Measurements from ENCODE around the gene HDAC11. TPM values are rescaled to one million over a fixed set of nuclear protein-coding genes. Genes with fewer than 3 reads are reported as not detected.
"Not testable (repeated sequence)": the region's sequence is repeated elsewhere in the genome, so short reads cannot be mapped to it uniquely, and the experiment has no call there.

The HDAC11 gene
- polyA plus RNA-seq, 10 donors, result 11.6 to 18.0 (median 13.6) TPM

- DNase-seq, result no peak
Measured at GRCh38 chr3:13465236-13465873, 14.8 kb upstream of the HDAC11 start.

DNA sequence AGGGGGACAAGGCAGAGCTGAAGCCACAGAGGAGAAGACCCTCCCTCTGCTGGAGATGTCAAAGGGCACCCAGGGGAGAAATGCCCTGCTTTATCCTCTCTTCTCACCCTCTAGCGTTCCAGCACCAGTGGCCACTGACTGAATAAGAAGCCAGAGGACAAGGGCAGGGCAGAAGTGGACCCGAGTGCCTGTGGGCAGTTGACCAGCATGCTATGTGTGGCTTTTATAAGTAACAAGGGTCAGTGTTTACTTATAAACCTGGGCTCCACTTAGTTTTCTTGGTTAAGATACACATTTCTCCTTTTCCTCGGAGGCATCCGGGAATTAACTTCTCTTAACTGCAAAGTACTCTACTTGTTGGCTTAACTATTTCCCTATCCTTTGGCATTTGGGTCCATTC is 13.3 kb upstream of the HDAC11 start:
- DNase-seq, result no peak

- DNase-seq, result no peak
Measured at GRCh38 chr3:13470894-13471574, 9.1 kb upstream of the HDAC11 start.

- DNase-seq, result no peak
Measured at GRCh38 chr3:13472286-13472685, 7.8 kb upstream of the HDAC11 start.

DNA sequence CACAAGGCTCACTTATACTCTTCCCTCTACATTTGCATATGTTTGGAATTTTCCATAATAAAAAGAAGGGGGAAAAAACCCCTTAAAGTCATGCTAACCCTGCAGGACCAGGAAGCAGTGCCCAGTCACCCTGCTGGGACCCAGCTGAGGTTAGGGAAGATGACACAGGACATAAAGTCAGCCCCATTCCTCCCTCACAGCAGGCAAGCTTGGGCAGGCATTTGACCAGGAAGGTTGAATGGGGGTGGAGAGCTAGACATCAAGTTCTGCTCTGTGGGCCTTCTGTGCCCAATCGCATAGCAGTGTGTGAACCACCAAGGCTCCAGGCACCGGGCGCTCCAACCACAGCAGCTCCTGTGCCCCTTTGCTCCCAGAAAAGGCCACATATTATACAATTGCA is 7.1 kb upstream of the HDAC11 start:
- DNase-seq, result no peak

- DNase-seq, result no peak
Measured at GRCh38 chr3:13474021-13474420, 6.1 kb upstream of the HDAC11 start.

DNA sequence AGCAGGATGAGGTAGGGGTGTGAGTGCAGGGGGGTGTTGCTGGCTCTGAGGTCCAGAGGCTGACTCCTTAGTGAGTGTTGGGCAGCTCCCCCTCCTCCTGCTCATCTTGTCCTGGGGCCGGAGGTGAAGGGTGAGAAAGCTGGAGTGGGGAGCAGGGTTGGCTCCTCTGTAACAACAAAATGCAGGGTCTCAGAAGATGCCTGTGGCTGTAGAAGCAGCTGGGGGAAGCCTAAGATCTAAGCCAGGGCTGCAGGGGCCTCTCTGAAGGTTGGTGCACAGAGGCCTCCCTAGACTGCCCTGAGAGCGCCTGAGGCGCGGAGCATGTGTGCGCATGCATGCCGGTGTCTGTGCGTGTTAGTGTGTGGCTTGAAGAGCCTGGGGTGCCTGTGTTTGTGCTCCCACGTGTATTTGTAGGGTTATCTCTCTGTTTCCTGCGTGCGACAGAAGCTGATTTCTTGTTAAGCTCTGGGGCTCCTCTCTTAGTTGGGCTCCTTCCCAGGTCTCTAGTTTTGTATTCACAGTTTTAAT is 5.3 kb upstream of the HDAC11 start:
- DNase-seq, result no peak

DNA sequence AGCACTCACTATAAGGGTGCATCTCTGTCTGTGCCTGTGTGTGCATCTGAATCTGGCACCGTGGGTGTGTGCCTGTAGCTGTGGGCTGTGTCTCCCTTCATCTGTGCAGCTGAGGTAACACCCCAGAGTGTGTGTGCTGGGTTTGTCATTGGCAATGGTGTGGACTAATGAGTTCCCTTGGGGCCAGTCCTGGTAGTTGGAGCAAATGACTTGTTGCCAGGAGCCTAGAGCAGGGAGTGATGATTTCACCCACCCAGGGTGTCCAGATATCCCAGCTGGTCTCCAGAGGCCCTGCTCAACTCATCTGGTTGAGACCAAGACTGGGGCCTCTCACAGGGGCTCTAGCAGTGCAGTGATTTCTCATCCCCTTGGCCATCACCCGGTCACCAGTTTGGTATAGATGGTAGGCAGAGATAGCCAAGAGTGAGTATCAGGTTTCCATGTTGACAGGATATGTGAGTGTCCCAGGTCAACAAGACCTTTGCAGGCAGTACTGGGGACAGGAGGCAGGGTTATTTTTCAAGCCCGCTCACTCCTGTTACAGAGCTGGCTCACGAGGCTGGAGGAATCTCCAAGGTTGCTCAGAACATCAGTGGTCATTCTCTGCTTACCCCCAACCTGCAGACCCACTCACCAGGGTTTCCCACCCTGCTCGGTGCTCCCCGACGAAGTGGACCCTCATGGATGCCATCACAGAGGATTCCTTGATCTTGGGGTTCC is 4.1 kb upstream of the HDAC11 start:
- DNase-seq, result no peak

GRCh38 chr3:13477943-13478342 is 2.2 kb upstream of the HDAC11 start:
- peak in 1 of 3 donors; percentile 53 for DNase-seq

DNA sequence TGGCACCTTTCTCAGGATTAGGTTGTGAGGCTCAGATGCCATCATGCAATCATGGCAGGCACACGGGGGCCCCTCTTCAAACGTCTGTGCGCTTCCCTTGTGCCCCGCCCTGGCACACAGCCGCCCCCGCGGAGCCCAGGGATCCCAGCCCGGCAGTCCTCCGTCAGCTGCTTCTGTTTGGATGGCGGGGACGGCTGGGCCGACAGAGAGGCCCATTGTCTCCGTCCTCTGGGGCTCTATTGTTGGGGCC is 849 bp upstream of the HDAC11 start:
- no peak for DNase-seq

DNA sequence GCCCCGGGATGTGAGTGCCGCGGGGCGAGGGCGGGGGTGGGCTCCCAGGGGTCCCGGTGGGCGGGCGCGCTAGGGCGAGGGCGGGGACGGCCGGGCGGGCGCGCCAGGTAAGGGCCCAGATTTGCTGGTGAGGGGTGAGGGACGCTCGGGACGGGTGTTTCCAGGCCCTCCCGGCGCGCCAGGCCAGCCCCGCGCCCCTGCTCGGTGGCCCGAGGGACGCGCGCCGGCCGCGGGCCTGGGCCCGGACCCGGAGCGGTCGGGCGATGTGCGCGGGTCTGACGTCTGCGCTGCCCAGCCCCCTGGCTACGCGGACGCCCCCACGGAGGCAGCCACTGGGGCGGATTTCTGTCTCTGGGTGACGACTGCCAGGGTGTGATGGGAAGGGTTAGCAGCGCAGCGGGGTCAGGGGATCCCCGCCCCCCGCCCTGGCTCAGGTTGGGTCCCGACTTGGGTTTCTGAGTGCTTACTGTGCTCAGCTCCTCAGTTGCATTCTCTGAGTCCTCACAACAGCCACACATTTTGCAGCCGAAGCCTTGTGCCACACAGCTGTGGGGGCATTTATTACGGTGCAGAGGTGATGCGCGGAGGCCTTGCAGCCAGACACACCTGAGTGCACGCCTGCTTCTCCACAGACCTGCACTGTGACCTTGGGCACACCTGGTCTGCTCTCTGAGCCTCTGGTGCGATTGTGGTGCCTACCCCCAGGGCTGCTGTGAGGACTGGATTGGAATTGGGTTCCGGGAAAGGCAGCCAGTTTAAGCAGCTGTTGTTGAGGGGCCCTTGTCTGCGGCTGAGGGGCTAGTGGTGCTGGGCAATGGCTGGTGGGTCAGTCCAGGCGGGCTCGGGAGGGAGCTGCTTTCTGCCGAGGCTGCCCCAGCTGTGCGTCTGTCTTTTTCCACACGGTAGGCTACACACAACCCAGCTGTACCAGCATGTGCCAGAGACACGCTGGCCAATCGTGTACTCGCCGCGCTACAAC is 523 bp downstream of the HDAC11 start:
- DNase-seq, result peak in 2 of 3 donors; percentile 45 to 79

DNA sequence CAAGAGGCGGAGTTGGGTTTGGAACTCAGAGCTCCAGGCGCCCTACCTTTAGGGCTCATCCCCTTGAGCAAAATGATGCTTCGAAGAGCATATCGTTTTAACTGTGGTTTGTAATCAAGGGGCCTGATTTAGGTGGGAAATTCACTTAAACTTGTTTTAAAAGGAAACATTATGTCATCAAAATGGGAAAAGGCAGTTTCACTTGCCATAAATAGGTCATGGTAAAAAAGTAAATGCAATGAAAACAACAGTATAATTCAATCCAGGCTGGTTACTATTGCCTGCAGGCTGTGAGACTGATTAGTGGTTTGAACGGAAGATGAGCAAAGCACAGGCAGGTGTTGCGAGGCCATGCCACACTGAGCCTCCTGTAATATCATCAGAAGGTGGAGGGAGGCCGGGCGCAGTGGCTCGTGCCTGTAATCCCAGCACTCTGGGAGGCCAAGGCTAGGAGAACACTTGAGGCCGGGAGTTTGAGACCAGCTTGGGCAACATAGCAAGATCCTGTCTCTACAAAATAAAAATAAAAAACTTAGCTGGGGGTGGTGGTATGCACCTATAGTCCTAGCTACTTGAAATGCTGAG is 2.1 kb downstream of the HDAC11 start:
- DNase-seq, result no peak

- no peak for DNase-seq
Measured at GRCh38 chr3:13483286-13483685, 3.2 kb downstream of the HDAC11 start.

DNA sequence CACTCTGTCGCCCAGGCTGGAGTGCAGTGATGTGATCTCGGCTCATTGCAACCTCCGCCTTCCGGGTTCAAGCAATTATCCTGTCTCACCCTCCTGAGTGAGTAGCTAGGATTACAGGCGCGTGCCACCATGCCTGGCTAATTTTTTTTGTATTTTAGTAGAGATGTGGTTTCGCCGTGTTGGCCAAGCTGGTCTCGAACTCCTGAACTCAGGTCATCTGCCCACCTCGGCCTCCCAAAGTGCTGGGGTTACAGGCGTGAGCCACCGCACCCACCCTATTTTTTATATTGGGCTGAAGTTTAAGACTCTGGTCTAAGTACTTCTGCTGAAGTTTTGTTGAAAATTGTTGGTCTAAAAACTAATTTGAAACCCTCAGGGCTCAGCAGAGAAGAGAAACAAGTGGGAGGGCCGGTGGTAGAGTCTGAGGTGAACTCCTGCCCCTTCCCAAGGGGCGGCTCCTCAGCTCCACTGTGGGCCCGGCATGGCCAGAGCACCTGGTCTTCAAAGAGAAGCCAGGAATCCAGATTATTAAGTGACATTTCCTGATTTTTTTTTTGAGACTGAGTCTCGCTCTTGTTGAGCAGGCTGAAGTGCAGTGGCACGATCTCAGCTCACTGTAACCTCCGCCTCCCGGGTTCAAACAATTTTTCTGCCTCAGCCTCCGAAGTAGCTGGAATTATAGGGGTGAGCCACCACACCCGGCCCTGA is 4.0 kb downstream of the HDAC11 start:
- no peak for DNase-seq

GRCh38 chr3:13484851-13485590 is 4.9 kb downstream of the HDAC11 start:
- peak in 2 of 3 donors; percentile 36 to 47 for DNase-seq

DNA sequence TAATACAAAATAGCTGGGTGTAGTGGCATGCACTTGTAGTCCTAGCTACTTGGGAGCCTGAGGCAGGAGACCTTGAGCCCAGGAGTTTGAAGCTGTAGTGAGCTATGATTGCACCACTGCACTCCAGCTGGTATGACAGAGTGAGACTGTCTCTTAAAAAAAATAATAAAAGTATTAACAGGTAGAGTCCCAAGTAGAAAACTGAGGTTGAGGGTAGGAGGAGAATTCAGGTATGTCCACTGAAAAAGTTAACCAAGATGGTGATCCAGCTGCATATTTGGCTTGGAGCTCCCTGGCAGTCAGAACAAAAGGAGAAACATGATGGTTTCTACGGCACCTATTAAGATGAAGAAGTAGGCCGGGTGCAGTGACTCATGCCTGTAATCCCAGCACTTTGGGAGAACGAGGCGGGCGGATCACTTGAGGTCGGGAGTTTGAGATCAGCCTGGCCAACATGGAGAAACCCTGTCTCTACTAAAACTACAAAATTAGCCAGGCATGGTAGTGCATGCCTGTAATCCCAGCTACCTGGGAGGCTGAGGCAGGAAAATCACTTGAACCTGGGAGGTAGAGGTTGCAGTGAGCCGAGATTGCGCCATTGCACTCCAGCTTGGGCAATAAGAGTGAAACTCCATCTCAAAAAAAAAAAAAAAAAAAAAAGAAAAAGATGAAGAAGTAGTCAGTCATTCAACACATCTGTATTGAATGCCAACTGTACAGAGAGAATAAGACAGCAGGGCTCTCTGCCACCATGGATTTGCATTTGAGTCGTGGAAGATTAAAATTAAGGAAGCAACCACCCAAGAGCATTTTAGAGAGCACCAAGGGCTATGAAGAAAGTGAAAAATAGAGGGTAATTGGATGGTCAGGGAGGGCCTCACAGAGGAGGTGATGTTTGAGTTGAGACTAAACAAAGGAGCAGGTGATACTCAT is 5.8 kb downstream of the HDAC11 start:
- not testable (repeated sequence) for DNase-seq

DNA sequence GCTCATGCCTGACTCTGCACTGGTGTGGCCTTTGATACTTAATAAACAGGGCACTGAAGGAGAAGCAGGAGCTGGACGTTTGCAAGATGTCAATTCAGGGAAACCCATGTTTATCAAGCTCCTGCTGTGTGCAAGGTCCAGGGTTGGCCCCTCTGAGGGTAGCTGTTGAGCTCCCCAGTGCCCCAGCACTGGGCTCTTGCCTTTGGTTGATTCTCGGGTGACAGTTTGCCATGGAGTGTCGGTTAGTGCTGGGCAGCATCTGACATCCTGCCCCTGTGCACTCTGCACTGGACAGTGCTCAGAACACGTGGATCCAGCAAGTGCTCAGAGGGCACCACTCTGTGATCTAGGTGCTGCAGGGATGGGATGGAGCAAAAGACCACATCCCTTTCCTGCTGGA is 7.3 kb downstream of the HDAC11 start:
- DNase-seq, result no peak

DNA sequence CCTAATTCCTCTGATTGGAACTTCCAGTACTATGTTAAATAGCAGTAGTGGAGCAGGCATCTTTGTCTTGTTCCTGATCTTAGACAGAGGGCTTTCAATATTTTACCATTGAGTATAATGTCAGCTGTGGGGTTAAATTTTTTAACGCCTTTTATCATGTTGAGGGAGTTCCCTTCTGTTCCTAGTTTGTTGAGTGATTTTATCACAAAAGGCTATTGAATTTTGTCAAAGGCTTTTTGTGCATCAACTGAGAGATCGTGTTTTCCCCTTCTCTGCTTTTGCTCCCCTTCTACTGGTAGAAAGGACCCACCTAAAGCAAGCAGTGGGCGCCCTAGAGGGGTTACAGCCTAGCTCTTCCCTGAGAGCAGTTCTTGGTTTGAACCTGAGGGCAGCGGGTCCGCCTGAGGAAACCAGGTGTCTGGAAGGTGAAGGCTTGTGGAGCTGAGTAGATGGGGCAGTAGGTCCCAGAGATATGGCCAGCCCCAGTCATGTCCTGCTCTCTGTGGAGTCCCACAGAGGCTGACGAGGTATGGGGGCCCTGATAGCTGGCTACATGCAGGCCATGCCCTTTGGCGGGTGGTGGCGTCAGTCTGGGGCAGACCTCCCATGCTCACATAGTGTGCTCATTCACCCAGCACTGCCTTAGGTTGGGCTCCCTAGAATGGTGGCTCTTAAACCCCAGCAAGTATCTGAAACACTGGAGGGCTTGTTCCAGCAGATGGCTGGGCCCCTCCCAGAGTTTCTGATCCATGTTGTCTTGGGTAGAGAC is 11.3 kb downstream of the HDAC11 start:
- DNase-seq, result no peak

All from muscle of back (tissue), 11 donors.